GM13976 (cell line): Measurements from ENCODE around the gene PTH1R.

ENCODE experiments used
- DNase-seq: peaks from one replicate; pipeline ENCODE4 v3.0.0; 2012; ENCODE audit warnings: low spot score
- in situ Hi-C: fragments of 300-500 bp; cut with MboI; formaldehyde crosslinking; loops from one replicate; pipeline ENCODE4 v1.12.0; 2022; ENCODE audit warnings: low sequenced_read_pairs, mixed read lengths, inconsistent platforms; ENCODE audit not compliant: unreplicated experiment
- TF ChIP-seq, protein P1 (sequence below): IDR thresholded peaks from 2 replicates; pipeline ENCODE4 v1.5.1; 2012; ENCODE audit warnings: borderline replicate concordance, mild to moderate bottlenecking; ENCODE audit not compliant: insufficient read depth; ENCODE audit errors: extremely low read depth, missing control alignments, control extremely low read depth

Gene PTH1R

GRCh38 chr3:46863261-46863782, 14.2 kb upstream of the PTH1R start, which contains the start of gene MYL3:
TSS of gene MYL3 (minus strand) at chr3:46863444. CDS start at chr3:46863390, 54 bp downstream.
- in situ Hi-C loops = no loop called here
- DNase-seq = no peak
- TF ChIP-seq, protein P1, sequence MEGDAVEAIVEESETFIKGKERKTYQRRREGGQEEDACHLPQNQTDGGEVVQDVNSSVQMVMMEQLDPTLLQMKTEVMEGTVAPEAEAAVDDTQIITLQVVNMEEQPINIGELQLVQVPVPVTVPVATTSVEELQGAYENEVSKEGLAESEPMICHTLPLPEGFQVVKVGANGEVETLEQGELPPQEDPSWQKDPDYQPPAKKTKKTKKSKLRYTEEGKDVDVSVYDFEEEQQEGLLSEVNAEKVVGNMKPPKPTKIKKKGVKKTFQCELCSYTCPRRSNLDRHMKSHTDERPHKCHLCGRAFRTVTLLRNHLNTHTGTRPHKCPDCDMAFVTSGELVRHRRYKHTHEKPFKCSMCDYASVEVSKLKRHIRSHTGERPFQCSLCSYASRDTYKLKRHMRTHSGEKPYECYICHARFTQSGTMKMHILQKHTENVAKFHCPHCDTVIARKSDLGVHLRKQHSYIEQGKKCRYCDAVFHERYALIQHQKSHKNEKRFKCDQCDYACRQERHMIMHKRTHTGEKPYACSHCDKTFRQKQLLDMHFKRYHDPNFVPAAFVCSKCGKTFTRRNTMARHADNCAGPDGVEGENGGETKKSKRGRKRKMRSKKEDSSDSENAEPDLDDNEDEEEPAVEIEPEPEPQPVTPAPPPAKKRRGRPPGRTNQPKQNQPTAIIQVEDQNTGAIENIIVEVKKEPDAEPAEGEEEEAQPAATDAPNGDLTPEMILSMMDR = no peak

GRCh38 chr3:46864061-46864881, 13.2 kb upstream of the PTH1R start:
- no peak for DNase-seq
- in situ Hi-C loops = no loop called here
- TF ChIP-seq, protein P1 = no peak

- in situ Hi-C loops = no loop called here
- TF ChIP-seq, protein P1 = no peak
- no peak for DNase-seq
Measured at GRCh38 chr3:46865031-46865507, 12.5 kb upstream of the PTH1R start.

DNA sequence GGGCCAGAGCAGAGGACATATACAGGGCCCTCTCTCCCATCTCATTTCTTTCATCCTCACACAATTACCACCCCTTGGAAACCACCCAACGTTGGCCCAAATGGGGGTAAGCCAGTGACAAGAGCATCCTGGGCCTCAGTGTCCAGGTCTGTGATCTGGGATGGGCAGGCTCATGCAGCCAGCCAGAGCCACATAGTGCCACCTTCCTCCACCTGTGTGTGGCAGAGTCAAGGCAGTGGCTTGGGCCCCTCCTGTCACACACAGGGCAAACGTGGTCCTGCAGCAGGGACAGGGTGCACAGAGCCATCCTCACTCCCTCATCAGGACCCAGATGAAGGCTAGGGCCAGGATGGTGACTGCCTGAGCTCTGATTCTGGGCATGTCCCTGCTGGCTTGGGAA, 12.0 kb upstream of the PTH1R start:
- no peak for DNase-seq
- TF ChIP-seq, protein P1 = no peak
- in situ Hi-C loops = no loop called here

- no peak for DNase-seq
- TF ChIP-seq, protein P1 = no peak
Measured at GRCh38 chr3:46866032-46866595, 11.4 kb upstream of the PTH1R start.

DNA sequence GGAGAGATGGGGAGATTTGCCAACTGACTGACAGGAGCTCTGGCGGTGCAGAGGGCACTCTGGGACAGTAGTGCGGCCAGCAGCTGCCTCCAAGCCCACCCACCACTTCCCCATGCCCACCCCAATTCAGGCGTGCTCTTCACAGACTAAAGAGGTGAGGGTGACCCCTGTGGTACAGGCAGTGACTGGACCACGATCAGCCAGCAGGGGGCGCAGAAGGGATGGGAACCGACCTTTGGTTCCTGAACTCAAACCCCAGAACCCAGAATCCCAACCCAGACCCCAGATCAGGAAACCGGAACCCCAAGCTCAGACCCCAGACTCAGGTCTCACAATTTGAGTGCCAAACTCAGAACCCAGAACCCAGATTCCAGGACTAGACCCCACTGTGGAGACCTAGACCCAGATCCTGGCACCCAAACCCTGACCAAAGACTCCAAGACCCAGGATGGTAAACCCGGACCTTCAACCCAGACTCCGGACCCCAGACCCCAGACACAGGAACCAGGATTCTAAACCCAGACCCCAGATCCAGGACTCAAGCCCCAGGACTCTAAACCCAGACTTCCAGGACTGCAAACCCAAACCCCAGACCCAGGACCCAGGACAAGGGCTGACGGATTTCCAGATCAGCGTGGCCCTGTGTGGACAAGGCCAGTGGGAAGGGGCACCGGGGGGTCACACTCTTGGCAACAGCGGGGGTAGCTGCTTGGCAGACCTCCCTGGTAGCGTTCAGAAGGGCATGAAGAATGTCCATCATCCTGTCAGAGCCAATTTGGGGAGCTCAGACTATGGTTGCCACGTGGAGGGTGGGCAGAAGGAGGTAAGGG, 10.6 kb upstream of the PTH1R start:
- TF ChIP-seq, protein P1 = peak; percentile 94
- in situ Hi-C loops = no loop called here
- DNase-seq = peak; percentile 88

More at GRCh38 chr3:46866032-46866595, 11.4 kb upstream of the PTH1R start:
- in situ Hi-C loops = no loop called here
